HG03442 (cell line): ENCODE measurements around the gene ARMC12.

Experiments used
- ATAC-seq: cut with Tn5 transposase; IDR thresholded peaks from one replicate; pipeline ENCODE4 v1.9.1; 2021; ENCODE audit warnings: mild to moderate bottlenecking, moderate library complexity; ENCODE audit not compliant: unreplicated experiment

Gene ARMC12

DNA sequence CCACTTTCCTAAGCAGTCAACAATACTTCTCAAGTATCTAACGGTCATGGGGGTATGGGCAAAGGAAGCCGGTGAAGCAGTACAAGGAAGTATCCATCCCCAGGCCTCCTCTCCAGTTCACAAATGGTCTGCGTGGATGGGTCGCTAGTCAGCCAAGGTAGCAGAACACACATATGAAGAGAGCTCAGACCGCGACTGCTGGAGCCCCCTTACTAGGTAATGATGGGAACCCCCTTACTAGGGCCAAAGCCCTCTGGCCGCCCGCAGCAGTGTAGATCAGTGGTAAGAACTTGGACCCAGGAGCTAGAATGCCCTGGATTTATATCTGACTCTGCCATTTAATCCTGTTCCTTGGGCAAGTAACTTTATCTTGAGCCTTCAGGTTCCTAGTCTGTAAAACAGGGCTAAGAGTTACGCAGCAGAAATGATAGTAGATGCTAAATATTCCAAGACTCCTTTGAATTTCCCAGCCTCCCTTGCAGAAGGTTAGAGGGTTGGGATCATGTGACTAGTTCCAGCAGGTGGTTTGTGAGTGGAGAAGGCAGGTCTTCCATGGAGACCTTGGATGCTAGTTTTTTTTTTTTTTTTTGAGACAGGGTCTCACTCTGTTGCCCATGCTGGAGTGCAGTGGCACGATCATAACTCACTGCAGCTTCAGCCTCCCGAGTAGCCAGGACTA lies 37.4 kb downstream of the ARMC12 start:
- ATAC-seq: no peak

GRCh38 chr6:35775031-35775430 lies 38.2 kb downstream of the ARMC12 start:
- no peak for ATAC-seq

DNA sequence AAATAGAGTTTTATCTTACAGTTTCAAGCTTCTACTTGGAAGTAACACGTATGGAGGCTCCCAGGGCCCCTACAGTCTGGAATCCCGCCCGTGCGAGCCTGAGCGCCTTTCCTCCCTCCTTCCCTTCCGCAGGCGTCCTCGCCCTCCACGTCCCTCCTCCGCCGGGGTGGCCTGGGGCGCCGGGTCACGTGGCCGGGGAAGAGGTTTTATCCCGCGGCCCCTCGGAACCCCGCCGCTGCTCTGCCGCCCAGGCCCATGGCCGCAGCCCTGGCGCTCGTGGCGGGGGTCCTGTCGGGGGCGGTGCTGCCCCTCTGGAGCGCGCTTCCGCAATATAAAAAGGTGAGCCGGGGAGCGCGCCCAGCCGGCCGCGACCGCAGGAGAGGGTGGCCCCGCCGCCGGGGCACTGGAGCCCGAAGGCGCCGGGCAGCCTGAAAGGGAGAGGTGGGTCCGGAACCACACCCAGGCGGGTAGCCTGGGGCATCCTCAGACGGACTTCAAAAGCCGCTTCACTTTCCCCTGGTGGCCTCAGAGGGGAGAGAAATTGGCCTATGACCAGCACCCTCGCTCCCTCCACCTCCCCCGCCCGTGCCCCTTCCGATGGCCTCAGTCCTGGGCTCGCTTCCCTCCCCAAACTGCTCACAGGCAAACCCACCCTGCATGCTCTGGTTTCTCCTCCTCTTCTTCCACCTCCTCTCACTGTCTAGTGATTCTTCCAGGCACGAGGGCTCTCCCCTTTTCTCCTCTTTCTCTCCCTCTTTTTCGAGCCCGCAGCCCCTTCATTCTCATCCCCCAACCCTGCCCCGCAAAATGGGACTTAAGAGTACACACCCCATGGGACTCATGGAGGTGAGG lies 39.8 kb downstream of the ARMC12 start, which contains the start of gene CLPSL2:
TSS of gene CLPSL2 (plus strand) at position 235 of the 852 bp plus-strand sequence. CDS start at position 256, 21 bp downstream.
- ATAC-seq: no peak

GRCh38 chr6:35777356-35778102 lies 40.7 kb downstream of the ARMC12 start:
- no peak for ATAC-seq

GRCh38 chr6:35778437-35778836 lies 41.6 kb downstream of the ARMC12 start:
- no peak for ATAC-seq

GRCh38 chr6:35780719-35781118 lies 43.9 kb downstream of the ARMC12 start, which contains the start of gene CLPSL1:
Gene CLPSL1 (plus strand): TSS chr6:35781019. CDS start chr6:35781111, 92 bp downstream.
- no peak for ATAC-seq

- no peak for ATAC-seq
These were observed 44.5 kb downstream of the ARMC12 start for GRCh38 chr6:35781290-35781689.

- no peak for ATAC-seq
These were observed 45.6 kb downstream of the ARMC12 start for GRCh38 chr6:35782424-35782823.

GRCh38 chr6:35784200-35784599 lies 47.4 kb downstream of the ARMC12 start:
- no peak for ATAC-seq

- ATAC-seq: no peak
These were observed 49.4 kb downstream of the ARMC12 start for GRCh38 chr6:35786272-35786671.

DNA sequence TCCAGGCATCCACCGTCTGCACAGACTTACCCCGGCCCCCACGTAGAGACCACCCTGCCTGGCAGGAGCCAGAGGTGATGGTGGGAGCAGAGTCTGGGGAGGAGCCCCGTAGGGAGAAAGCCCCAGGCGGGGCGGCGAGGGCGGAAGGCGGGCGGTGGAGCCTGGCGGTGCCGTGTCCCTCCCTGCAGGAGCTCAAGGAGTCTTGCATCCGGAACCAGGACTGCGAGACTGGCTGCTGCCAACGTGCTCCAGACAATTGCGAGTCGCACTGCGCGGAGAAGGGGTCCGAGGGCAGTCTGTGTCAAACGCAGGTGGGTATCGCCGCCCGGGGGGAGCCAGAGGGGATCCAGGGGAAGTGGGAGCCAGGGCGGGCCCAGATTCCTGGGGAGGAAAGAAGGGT lies 50.0 kb downstream of the ARMC12 start:
- ATAC-seq: no peak

- ATAC-seq: no peak
These were observed 50.7 kb downstream of the ARMC12 start for GRCh38 chr6:35787266-35788218.

GRCh38 chr6:35788423-35788982 lies 51.7 kb downstream of the ARMC12 start:
- no peak for ATAC-seq

DNA sequence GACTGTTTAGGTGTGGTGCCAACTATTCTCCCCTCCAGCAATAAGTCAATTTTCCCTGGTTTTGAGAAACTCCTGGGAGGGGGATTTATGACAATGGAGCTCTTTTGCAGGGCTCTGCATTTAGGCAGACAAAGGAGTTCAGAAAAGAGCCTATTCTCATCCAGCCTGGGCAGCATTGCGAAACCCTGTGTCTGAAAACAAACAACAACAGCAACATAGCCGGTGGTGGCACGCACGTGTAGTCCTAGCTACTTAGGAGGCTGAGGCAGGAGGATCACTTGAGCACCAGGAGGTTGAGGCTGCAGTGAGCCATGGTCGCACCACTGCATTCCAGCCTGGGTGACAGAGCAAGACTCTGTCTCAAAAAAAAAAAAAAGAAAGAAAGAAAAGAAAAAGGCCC lies 53.9 kb downstream of the ARMC12 start:
- no peak for ATAC-seq

DNA sequence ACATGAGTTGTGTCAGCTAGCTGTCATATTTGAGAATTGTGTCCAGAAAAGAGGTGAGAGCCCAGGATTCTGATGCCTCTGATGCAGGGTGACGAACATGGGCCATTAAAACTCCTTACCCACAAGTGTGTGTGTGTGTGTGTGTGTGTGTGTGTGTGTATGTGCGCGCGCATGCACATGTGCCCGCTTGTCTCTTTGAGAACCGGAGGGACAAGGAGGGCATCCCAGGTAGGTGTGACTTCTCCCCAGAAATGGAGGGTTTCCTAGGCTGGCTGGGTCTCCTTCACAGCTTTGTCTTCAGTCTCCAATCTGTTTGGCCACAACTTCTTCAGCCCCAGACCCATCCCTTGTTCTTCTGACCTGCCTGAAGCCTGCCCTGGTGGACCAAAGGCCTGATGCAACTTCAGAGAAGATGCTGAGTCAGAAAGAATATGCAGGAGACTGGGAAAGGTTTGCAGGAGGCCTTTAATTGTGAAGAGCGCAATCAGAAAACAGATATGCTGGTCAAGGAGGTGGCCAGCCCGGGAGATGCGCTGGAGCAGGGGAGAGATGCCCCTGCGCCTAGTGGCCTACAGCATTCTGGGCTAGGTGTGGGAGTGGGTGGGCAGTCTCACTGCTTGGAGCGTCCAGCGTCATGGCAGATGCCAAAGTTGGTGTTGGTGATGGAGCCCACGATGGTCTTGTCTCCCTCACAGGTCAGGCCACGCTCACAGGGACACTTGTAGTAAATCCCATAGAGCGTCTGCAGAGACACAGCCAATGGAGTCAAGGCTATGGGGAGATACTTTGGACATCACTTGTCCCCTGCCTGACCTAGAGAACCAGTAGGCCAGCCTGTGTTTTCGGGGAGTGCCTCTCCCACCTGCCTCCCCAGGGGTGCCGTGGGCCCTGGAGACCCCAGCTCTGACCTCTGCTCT lies 58.0 kb downstream of the ARMC12 start:
- ATAC-seq: no peak

DNA sequence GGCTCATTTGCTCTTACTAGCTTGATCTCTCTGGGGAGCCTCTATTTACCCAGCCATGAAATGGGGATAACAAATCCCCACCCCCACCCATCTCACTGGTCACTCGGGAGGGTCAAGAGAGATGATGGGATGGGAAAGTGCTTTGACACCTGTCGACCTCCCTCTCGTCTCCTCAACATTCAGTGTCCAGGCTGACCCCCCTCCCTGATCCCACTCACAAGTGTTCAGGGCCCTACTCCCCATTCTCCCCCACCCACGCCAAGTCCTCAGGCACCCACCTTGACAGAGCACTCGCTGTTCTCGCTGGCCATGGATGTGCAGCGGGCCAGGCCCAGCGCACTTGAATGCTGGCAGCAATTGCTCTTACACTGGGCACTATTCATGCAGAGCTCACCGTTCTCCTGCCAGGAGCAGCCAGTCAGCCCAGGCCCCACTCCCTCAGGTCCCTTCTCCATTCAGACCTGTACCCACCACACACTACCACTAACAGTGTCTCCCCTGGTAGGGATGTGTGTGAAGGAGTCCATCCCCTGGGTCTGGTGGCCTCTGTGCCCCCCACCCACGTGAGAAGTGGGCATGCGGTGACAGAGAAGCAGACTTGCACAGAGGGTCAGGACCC lies 58.7 kb downstream of the ARMC12 start:
- no peak for ATAC-seq

- ATAC-seq: no peak
These were observed 59.4 kb downstream of the ARMC12 start for GRCh38 chr6:35796236-35796635.

DNA sequence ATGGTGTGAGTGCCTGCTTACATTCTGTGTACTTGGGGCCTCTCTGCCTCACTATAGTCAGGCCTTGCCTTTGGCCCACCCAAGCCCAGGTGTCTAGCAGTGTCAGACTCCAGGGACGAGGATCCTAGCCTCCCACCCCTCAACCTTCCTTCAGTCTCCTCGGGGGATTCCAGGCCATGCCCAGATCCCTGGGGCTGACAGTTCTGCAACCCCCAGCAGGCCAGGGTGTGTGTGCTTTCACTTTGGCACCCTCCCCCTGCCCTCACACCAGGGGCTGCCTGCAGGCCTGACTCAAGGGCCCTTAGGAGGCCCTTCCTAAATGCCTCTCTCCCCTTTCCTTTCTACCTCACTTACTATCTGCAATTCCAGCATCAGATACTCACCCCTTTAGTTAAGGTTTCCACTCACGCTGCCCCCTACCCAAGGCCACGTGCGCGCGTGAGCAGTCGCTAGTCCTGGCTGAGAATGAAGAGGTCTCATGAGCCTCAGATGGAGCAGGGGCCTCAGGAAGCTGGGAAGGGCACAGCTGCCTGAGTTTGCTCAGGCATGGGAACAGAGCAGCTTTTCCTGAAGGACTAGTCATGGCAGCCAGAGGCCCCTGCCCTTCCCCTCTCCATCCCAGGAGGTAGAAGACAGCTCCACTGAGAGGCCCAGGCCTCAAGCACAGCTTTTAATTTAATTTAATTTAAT lies 61.1 kb downstream of the ARMC12 start:
- no peak for ATAC-seq
